WTC11 (cell line): ENCODE data around the gene MCAT. TPM values are rescaled to one million over a fixed set of nuclear protein-coding genes. Genes with fewer than 3 reads are reported as not detected.

Experiments
- ELF4 ChIP-seq: sonication (generic); formaldehyde crosslinking; IDR thresholded peaks from 2 replicates; pipeline ENCODE4 v1.8.1; 2022; ENCODE audit warnings: low read depth, mild to moderate bottlenecking, moderate library complexity, missing genetic modification reagents
- ESRRA ChIP-seq: sonication (generic); formaldehyde crosslinking; IDR thresholded peaks from 2 replicates; pipeline ENCODE4 v1.8.1; 2022; ENCODE audit warnings: mild to moderate bottlenecking, missing genetic modification reagents, borderline replicate concordance
- ETV6 ChIP-seq: sonication (generic); formaldehyde crosslinking; IDR thresholded peaks from 2 replicates; pipeline ENCODE4 v1.8.1; 2022; ENCODE audit warnings: mild to moderate bottlenecking, missing genetic modification reagents
- FOXP1 ChIP-seq: sonication (generic); formaldehyde crosslinking; IDR thresholded peaks from 2 replicates; pipeline ENCODE4 v1.8.0; 2022; ENCODE audit warnings: missing genetic modification reagents, mild to moderate bottlenecking, moderate library complexity, borderline replicate concordance
- GABPB1 ChIP-seq: sonication (generic); formaldehyde crosslinking; IDR thresholded peaks from 2 replicates; pipeline ENCODE4 v1.8.1; 2023; ENCODE audit warnings: mild to moderate bottlenecking, missing genetic modification reagents
- GRHL2 ChIP-seq: fragments of 250-450 bp; sonication (Bioruptor Pico); IDR thresholded peaks from 2 replicates; pipeline ENCODE4 v1.8.0; 2022; ENCODE audit warnings: mild to moderate bottlenecking, moderate library complexity; ENCODE audit not compliant: insufficient replicate concordance, severe bottlenecking
- KAT7 ChIP-seq: sonication (generic); formaldehyde crosslinking; IDR thresholded peaks from 2 replicates; pipeline ENCODE4 v1.8.1; 2023; ENCODE audit warnings: missing genetic modification reagents, mild to moderate bottlenecking, borderline replicate concordance
- MXD4 ChIP-seq: fragments of 250-450 bp; sonication (Bioruptor Pico); IDR thresholded peaks from 2 replicates; pipeline ENCODE4 v1.8.0; 2021; ENCODE audit warnings: mild to moderate bottlenecking, moderate library complexity, borderline replicate concordance
- MYBL2 ChIP-seq: sonication (generic); formaldehyde crosslinking; IDR thresholded peaks from 2 replicates; pipeline ENCODE4 v1.8.1; 2023; ENCODE audit warnings: mild to moderate bottlenecking, moderate library complexity, missing genetic modification reagents
- NFE2L1 ChIP-seq: sonication (generic); formaldehyde crosslinking; IDR thresholded peaks from 2 replicates; pipeline ENCODE4 v1.8.1; 2023; ENCODE audit warnings: missing genetic modification reagents
- NFYB ChIP-seq: sonication (generic); formaldehyde crosslinking; conservative IDR thresholded peaks from 2 replicates; pipeline ENCODE4 v1.8.0; 2022; ENCODE audit warnings: low read depth, missing genetic modification reagents
- PRRX2 ChIP-seq: fragments of 250-450 bp; sonication (Bioruptor Pico); IDR thresholded peaks from 2 replicates; pipeline ENCODE4 v1.8.0; 2021; ENCODE audit warnings: mild to moderate bottlenecking
- SMAD3 ChIP-seq: sonication (generic); formaldehyde crosslinking; IDR thresholded peaks from 2 replicates; pipeline ENCODE4 v1.8.0; 2022; ENCODE audit warnings: missing genetic modification reagents, mild to moderate bottlenecking, borderline replicate concordance
- ZNF423 ChIP-seq: fragments of 250-450 bp; sonication (Bioruptor Pico); IDR thresholded peaks from 2 replicates; pipeline ENCODE4 v2.1.2; 2022; ENCODE audit warnings: mild to moderate bottlenecking, moderate library complexity
- ZNF671 ChIP-seq: fragments of 250-450 bp; sonication (Bioruptor Pico); IDR thresholded peaks from 2 replicates; pipeline ENCODE4 v1.8.0; 2021; ENCODE audit warnings: mild to moderate bottlenecking
- total RNA-seq: library from RNA; stranded (reverse); gene quantifications from 3 replicates; pipeline ENCODE4 v1.2.3, GENCODE V29; 2021
- TF ChIP-seq, protein P1 (sequence below): sonication (generic); formaldehyde crosslinking; IDR thresholded peaks from 2 replicates; pipeline ENCODE4 v1.8.1; 2022; ENCODE audit warnings: mild to moderate bottlenecking, moderate library complexity, missing genetic modification reagents
- TF ChIP-seq, protein P2 (sequence below): sonication (generic); formaldehyde crosslinking; IDR thresholded peaks from 2 replicates; pipeline ENCODE4 v1.8.0; 2022; ENCODE audit warnings: mild to moderate bottlenecking, missing genetic modification reagents
- TF ChIP-seq, protein P3 (sequence below): sonication (generic); formaldehyde crosslinking; IDR thresholded peaks from 2 replicates; pipeline ENCODE4 v1.8.1; 2023; ENCODE audit warnings: mild to moderate bottlenecking, missing genetic modification reagents, moderate library complexity
- TF ChIP-seq, protein P4 (sequence below): sonication (generic); formaldehyde crosslinking; IDR thresholded peaks from 2 replicates; pipeline ENCODE4 v1.8.1; 2022; ENCODE audit warnings: low read depth, missing genetic modification reagents, borderline replicate concordance
- TF ChIP-seq, protein P5 (sequence below): sonication (generic); formaldehyde crosslinking; IDR thresholded peaks from 2 replicates; pipeline ENCODE4 v1.8.1; 2023; ENCODE audit warnings: mild to moderate bottlenecking, missing genetic modification reagents
- TF ChIP-seq, protein P6 (sequence below): fragments of 200-600 bp; IDR thresholded peaks from 2 replicates; pipeline ENCODE4 v1.8.0; 2022; ENCODE audit warnings: antibody characterized with exemption
- TF ChIP-seq, protein P7 (sequence below): sonication (generic); formaldehyde crosslinking; IDR thresholded peaks from 2 replicates; pipeline ENCODE4 v1.8.0; 2022; ENCODE audit warnings: missing genetic modification reagents
- TF ChIP-seq, protein P8 (sequence below): sonication (generic); formaldehyde crosslinking; IDR thresholded peaks from 2 replicates; pipeline ENCODE4 v1.8.1; 2023; ENCODE audit warnings: mild to moderate bottlenecking, missing genetic modification reagents
- TF ChIP-seq, protein P9 (sequence below): sonication (generic); formaldehyde crosslinking; IDR thresholded peaks from 2 replicates; pipeline ENCODE4 v1.8.1; 2023; ENCODE audit warnings: mild to moderate bottlenecking, moderate library complexity, missing genetic modification reagents

Gene MCAT
- total RNA-seq, 1 experiment from 2014 or later = 18.5 TPM

DNA sequence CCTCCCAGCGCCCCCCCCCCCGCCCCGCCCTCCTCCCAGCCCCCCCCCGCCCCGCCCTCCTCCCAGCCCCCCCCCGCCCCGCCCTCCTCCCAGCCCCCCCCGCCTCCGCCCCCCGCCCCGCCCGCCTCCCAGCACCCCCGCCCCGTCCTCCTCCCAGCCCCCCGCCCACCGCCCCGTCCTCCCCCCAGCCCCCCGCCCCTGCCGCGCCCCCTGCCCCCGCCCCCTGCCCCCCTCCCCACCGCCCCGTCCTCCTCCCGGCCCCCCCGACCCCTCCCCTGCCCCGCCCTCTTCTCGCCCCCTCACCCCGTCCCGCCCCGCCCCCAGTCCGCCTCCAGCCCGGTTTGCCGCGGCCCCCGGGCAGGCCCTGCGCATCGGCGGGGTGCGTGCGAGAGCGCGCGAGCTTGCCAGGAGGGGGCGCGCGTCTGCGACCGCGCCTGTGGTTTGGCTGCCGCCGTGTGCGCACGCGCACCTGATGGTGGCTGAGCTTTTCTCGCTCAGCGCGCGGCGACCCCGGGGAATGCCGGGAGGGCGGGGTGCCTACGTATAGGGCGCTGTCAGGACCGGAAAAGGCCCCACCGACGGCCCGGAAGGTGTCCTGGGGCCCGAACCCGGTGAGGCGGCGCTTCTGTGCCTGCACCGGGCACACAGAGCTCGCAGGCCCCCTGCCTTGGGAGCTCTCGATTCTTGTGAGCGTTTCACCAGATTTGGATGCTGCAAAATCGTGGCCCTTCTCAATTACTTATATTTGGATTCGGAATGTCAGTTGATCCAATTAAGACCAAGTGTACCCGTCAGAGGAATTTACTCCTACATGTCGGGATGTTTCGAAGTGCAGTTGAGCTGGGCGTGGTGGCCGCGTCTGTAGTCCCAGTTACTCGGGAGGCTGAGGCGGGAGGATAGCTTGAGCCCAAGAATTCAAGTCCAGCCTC lies 44.2 kb upstream of the MCAT start (continued):
- TF ChIP-seq, protein P1, sequence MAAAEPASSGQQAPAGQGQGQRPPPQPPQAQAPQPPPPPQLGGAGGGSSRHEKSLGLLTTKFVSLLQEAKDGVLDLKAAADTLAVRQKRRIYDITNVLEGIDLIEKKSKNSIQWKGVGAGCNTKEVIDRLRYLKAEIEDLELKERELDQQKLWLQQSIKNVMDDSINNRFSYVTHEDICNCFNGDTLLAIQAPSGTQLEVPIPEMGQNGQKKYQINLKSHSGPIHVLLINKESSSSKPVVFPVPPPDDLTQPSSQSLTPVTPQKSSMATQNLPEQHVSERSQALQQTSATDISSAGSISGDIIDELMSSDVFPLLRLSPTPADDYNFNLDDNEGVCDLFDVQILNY (CRISPR knock-in tag) = peak; percentile 89; the same call in 1 of the 2 replicates
- TF ChIP-seq FOXP1 (CRISPR knock-in tag) (peak; percentile 56; the same call in 1 of the 2 replicates), SMAD3 (CRISPR knock-in tag) (no peak), ELF4 (CRISPR knock-in tag) (no peak), PRRX2 (CRISPR knock-in tag) (no peak), NFYB (CRISPR knock-in tag) (no peak), NFE2L1 (CRISPR knock-in tag) (no peak), GABPB1 (peak; percentile 33; the same call in 1 of the 2 replicates), KAT7 (CRISPR knock-in tag) (no peak), ZNF671 (CRISPR knock-in tag) (no peak), ETV6 (CRISPR knock-in tag) (peak; percentile 85), ESRRA (CRISPR knock-in tag) (no peak), GRHL2 (CRISPR knock-in tag) (no peak), MYBL2 (0 out of 2 replicates have a peak, but pooled peaks have one; percentile 82), MXD4 (no peak), ZNF423 (CRISPR knock-in tag) (no peak)
- TF ChIP-seq, protein P2, sequence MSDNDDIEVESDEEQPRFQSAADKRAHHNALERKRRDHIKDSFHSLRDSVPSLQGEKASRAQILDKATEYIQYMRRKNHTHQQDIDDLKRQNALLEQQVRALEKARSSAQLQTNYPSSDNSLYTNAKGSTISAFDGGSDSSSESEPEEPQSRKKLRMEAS (CRISPR knock-in tag) = peak; percentile 76; the same call in 1 of the 2 replicates
- TF ChIP-seq, protein P3, sequence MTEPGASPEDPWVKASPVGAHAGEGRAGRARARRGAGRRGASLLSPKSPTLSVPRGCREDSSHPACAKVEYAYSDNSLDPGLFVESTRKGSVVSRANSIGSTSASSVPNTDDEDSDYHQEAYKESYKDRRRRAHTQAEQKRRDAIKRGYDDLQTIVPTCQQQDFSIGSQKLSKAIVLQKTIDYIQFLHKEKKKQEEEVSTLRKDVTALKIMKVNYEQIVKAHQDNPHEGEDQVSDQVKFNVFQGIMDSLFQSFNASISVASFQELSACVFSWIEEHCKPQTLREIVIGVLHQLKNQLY (CRISPR knock-in tag) = no peak
- TF ChIP-seq, protein P4, sequence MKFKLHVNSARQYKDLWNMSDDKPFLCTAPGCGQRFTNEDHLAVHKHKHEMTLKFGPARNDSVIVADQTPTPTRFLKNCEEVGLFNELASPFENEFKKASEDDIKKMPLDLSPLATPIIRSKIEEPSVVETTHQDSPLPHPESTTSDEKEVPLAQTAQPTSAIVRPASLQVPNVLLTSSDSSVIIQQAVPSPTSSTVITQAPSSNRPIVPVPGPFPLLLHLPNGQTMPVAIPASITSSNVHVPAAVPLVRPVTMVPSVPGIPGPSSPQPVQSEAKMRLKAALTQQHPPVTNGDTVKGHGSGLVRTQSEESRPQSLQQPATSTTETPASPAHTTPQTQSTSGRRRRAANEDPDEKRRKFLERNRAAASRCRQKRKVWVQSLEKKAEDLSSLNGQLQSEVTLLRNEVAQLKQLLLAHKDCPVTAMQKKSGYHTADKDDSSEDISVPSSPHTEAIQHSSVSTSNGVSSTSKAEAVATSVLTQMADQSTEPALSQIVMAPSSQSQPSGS (CRISPR knock-in tag) = no peak
- TF ChIP-seq, protein P5, sequence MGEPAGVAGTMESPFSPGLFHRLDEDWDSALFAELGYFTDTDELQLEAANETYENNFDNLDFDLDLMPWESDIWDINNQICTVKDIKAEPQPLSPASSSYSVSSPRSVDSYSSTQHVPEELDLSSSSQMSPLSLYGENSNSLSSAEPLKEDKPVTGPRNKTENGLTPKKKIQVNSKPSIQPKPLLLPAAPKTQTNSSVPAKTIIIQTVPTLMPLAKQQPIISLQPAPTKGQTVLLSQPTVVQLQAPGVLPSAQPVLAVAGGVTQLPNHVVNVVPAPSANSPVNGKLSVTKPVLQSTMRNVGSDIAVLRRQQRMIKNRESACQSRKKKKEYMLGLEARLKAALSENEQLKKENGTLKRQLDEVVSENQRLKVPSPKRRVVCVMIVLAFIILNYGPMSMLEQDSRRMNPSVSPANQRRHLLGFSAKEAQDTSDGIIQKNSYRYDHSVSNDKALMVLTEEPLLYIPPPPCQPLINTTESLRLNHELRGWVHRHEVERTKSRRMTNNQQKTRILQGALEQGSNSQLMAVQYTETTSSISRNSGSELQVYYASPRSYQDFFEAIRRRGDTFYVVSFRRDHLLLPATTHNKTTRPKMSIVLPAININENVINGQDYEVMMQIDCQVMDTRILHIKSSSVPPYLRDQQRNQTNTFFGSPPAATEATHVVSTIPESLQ (CRISPR knock-in tag) = no peak
- TF ChIP-seq, protein P6, sequence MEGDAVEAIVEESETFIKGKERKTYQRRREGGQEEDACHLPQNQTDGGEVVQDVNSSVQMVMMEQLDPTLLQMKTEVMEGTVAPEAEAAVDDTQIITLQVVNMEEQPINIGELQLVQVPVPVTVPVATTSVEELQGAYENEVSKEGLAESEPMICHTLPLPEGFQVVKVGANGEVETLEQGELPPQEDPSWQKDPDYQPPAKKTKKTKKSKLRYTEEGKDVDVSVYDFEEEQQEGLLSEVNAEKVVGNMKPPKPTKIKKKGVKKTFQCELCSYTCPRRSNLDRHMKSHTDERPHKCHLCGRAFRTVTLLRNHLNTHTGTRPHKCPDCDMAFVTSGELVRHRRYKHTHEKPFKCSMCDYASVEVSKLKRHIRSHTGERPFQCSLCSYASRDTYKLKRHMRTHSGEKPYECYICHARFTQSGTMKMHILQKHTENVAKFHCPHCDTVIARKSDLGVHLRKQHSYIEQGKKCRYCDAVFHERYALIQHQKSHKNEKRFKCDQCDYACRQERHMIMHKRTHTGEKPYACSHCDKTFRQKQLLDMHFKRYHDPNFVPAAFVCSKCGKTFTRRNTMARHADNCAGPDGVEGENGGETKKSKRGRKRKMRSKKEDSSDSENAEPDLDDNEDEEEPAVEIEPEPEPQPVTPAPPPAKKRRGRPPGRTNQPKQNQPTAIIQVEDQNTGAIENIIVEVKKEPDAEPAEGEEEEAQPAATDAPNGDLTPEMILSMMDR = peak; percentile 69
- TF ChIP-seq, protein P7, sequence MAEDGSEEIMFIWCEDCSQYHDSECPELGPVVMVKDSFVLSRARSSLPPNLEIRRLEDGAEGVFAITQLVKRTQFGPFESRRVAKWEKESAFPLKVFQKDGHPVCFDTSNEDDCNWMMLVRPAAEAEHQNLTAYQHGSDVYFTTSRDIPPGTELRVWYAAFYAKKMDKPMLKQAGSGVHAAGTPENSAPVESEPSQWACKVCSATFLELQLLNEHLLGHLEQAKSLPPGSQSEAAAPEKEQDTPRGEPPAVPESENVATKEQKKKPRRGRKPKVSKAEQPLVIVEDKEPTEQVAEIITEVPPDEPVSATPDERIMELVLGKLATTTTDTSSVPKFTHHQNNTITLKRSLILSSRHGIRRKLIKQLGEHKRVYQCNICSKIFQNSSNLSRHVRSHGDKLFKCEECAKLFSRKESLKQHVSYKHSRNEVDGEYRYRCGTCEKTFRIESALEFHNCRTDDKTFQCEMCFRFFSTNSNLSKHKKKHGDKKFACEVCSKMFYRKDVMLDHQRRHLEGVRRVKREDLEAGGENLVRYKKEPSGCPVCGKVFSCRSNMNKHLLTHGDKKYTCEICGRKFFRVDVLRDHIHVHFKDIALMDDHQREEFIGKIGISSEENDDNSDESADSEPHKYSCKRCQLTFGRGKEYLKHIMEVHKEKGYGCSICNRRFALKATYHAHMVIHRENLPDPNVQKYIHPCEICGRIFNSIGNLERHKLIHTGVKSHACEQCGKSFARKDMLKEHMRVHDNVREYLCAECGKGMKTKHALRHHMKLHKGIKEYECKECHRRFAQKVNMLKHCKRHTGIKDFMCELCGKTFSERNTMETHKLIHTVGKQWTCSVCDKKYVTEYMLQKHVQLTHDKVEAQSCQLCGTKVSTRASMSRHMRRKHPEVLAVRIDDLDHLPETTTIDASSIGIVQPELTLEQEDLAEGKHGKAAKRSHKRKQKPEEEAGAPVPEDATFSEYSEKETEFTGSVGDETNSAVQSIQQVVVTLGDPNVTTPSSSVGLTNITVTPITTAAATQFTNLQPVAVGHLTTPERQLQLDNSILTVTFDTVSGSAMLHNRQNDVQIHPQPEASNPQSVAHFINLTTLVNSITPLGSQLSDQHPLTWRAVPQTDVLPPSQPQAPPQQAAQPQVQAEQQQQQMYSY (CRISPR knock-in tag) = no peak
- TF ChIP-seq, protein P8, sequence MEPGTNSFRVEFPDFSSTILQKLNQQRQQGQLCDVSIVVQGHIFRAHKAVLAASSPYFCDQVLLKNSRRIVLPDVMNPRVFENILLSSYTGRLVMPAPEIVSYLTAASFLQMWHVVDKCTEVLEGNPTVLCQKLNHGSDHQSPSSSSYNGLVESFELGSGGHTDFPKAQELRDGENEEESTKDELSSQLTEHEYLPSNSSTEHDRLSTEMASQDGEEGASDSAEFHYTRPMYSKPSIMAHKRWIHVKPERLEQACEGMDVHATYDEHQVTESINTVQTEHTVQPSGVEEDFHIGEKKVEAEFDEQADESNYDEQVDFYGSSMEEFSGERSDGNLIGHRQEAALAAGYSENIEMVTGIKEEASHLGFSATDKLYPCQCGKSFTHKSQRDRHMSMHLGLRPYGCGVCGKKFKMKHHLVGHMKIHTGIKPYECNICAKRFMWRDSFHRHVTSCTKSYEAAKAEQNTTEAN (CRISPR knock-in tag) = no peak
- TF ChIP-seq, protein P9, sequence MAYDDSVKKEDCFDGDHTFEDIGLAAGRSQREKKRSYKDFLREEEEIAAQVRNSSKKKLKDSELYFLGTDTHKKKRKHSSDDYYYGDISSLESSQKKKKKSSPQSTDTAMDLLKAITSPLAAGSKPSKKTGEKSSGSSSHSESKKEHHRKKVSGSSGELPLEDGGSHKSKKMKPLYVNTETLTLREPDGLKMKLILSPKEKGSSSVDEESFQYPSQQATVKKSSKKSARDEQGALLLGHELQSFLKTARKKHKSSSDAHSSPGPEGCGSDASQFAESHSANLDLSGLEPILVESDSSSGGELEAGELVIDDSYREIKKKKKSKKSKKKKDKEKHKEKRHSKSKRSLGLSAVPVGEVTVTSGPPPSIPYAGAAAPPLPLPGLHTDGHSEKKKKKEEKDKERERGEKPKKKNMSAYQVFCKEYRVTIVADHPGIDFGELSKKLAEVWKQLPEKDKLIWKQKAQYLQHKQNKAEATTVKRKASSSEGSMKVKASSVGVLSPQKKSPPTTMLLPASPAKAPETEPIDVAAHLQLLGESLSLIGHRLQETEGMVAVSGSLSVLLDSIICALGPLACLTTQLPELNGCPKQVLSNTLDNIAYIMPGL (CRISPR knock-in tag) = peak; percentile 63; the same call in 1 of the 2 replicates
